HCT116 (cell line): ENCODE results near the gene NAALADL2. TPM values are rescaled to one million over a fixed set of nuclear protein-coding genes. Genes with fewer than 3 reads are reported as not detected.

Experiments used
- ATAC-seq: fragments of 200-7000 bp; cut with Tn5 transposase; 2 replicates; pipeline ENCODE4 v1.9.1; 2020; ENCODE audit warnings: mild to moderate bottlenecking, moderate library complexity
- BruUV-seq: library from RNA; stranded (reverse); fragments of 400-500 nt; replicated peaks from 2 replicates; lab custom pipeline; 2021; lab: Mats Ljungman, UMichigan
- CTCF ChIA-PET: fragments of 300-600 bp; sonication (Branson Sonifier 250); formaldehyde crosslinking; loops from one replicate; lab custom pipeline; 2021; ENCODE audit warnings: antibody characterized with exemption; lab: Charles Lee
- POLR2A ChIA-PET: fragments of 300-600, 350-600 bp; sonication (Branson Sonifier 250); formaldehyde crosslinking; loops from one replicate; lab custom pipeline; 2021; ENCODE audit warnings: antibody characterized with exemption; lab: Charles Lee
- RAD21 ChIA-PET, 2 experiments: fragments of 300-600 bp; sonication (Branson Sonifier 250); formaldehyde crosslinking; loops; one replicate each; lab custom pipeline; 2023; ENCODE audit warnings: low total read pairs in 2 of 2; ENCODE audit not compliant: uncharacterized antibody in 2 of 2, unreplicated experiment in 2 of 2, low non-redundant PET in 1 of 2; lab: Charles Lee
- DNase-seq: peaks from one replicate; pipeline ENCODE4 v3.0.0-alpha.2; 2010; ENCODE audit warnings: low read depth, low spot score
- H2AFZ ChIP-seq: fragments of 200-600 bp; shearing (Covaris generic), sonication (generic); 2 replicates; pipeline ENCODE4 v1.6.1; 2017; ENCODE audit warnings: low read depth, mixed run types, mixed read lengths, antibody characterized with exemption, low read length; ENCODE audit not compliant: poor library complexity, severe bottlenecking
- H3K27ac ChIP-seq: 2 replicates; pipeline ENCODE4 v1.5.1; 2012; ENCODE audit warnings: low read depth, low read length
- H3K27me3 ChIP-seq: fragments of 200-600 bp; sonication (generic); 2 replicates; pipeline ENCODE4 v1.6.1; 2016; ENCODE audit warnings: mixed run types, low read length, mixed read lengths; ENCODE audit not compliant: insufficient read depth
- H3K36me3 ChIP-seq, 2 experiments: fragments of 200-500 bp in 1 of 2; fragments of 200-600 bp in 1 of 2; sonication (Bioruptor generic) in 1 of 2; sonication (generic) in 1 of 2; 2 replicates each; pipeline versions ENCODE4 v1.5.1 to v1.6.1; 2014 to 2016; ENCODE audit warnings: low read length in 2 of 2, inconsistent platforms in 1 of 2, mixed read lengths in 1 of 2, mixed run types in 1 of 2; ENCODE audit not compliant: insufficient read depth in 2 of 2, control insufficient read depth in 1 of 2
- H3K4me1 ChIP-seq, 2 experiments: fragments of 200-600 bp in 1 of 2; sonication (generic) in 1 of 2; 2 replicates each; pipeline versions ENCODE4 v1.5.1 to v1.6.1; 2012 to 2017; ENCODE audit warnings: low read length in 2 of 2, inconsistent platforms in 1 of 2, mild to moderate bottlenecking in 1 of 2, mixed read lengths in 1 of 2, mixed run types in 1 of 2, moderate library complexity in 1 of 2; ENCODE audit not compliant: insufficient read depth in 2 of 2, control insufficient read depth in 1 of 2
- H3K4me2 ChIP-seq: fragments of 200-600 bp; sonication (generic); 2 replicates; pipeline ENCODE4 v1.6.1; 2017; ENCODE audit warnings: mixed run types, low read length, mixed read lengths
- H3K4me3 ChIP-seq, 2 experiments: fragments of 200-600 bp in 1 of 2; sonication (generic) in 1 of 2; replicated peaks in 1 of 2; 2 replicates each; pipeline ENCODE4 v1.5.1; 2011 to 2016; ENCODE audit warnings: low read length in 2 of 2, control low read depth in 1 of 2, low read depth in 1 of 2, mild to moderate bottlenecking in 1 of 2, mixed read lengths in 1 of 2, mixed run types in 1 of 2
- H3K79me2 ChIP-seq: fragments of 200-600 bp; sonication (generic); 2 replicates; pipeline ENCODE4 v1.6.1; 2017; ENCODE audit warnings: mild to moderate bottlenecking, mixed run types, low read length, moderate library complexity, mixed read lengths; ENCODE audit not compliant: insufficient read depth
- H3K9ac ChIP-seq: fragments of 200-600 bp; sonication (generic); 2 replicates; pipeline ENCODE4 v1.6.1; 2016; ENCODE audit warnings: low read length, mixed read lengths
- H3K9me2 ChIP-seq: fragments of 200-600 bp; sonication (generic), shearing (Covaris generic); 2 replicates; pipeline ENCODE4 v1.6.1; 2017; ENCODE audit warnings: mixed run types, mild to moderate bottlenecking, moderate library complexity; ENCODE audit not compliant: insufficient read depth
- H3K9me3 ChIP-seq, 2 experiments: fragments of 200-500 bp in 1 of 2; fragments of 200-600 bp in 1 of 2; sonication (Bioruptor generic) in 1 of 2; sonication (generic) in 1 of 2; 2 replicates each; pipeline ENCODE4 v1.6.1; 2014 to 2017; ENCODE audit warnings: low read length in 2 of 2, mixed read lengths in 2 of 2, inconsistent platforms in 1 of 2, low read depth in 1 of 2, mild to moderate bottlenecking in 1 of 2, mixed run types in 1 of 2, moderate library complexity in 1 of 2; ENCODE audit not compliant: control insufficient read depth in 1 of 2, insufficient read depth in 1 of 2
- H4K20me1 ChIP-seq: fragments of 200-600 bp; sonication (generic), shearing (Covaris generic); 2 replicates; pipeline ENCODE4 v1.6.1; 2017; ENCODE audit warnings: mixed run types, mild to moderate bottlenecking, moderate library complexity; ENCODE audit not compliant: insufficient read depth
- ATF3 ChIP-seq: IDR thresholded peaks from 2 replicates; pipeline ENCODE4 v1.6.1; 2012
- CBX3 ChIP-seq: IDR thresholded peaks from 2 replicates; pipeline ENCODE4 v1.6.1; 2012; ENCODE audit warnings: low read depth
- CEBPB ChIP-seq: IDR thresholded peaks from 2 replicates; pipeline ENCODE4 v1.6.1; 2012; ENCODE audit warnings: low read depth
- EGR1 ChIP-seq: IDR thresholded peaks from 2 replicates; pipeline ENCODE4 v1.6.1; 2012; ENCODE audit warnings: low read depth
- ELF1 ChIP-seq: IDR thresholded peaks from 2 replicates; pipeline ENCODE4 v1.6.1; 2012; ENCODE audit warnings: low read depth, borderline replicate concordance
- FOSL1 ChIP-seq: IDR thresholded peaks from 2 replicates; pipeline ENCODE4 v1.6.1; 2012; ENCODE audit warnings: low read depth
- JUND ChIP-seq: IDR thresholded peaks from 2 replicates; pipeline ENCODE4 v1.6.1; 2012
- MAX ChIP-seq: IDR thresholded peaks from 2 replicates; pipeline ENCODE4 v1.6.1; 2012
- POLR2AphosphoS5 ChIP-seq: IDR thresholded peaks from 2 replicates; pipeline ENCODE4 v1.6.1; 2011; ENCODE audit warnings: mild to moderate bottlenecking, low read depth, low read length, moderate library complexity
- RAD21 ChIP-seq: IDR thresholded peaks from 2 replicates; pipeline ENCODE4 v1.6.1; 2012; ENCODE audit warnings: low read depth, mild to moderate bottlenecking
- SIN3A ChIP-seq: IDR thresholded peaks from 2 replicates; pipeline ENCODE4 v1.6.1; 2012; ENCODE audit warnings: low read depth
- SP1 ChIP-seq: IDR thresholded peaks from 2 replicates; pipeline ENCODE4 v1.6.1; 2012; ENCODE audit warnings: low read depth
- SRF ChIP-seq: IDR thresholded peaks from 2 replicates; pipeline ENCODE4 v1.6.1; 2012; ENCODE audit warnings: low read depth
- ZBTB33 ChIP-seq: IDR thresholded peaks from 2 replicates; pipeline ENCODE4 v1.6.1; 2011; ENCODE audit warnings: mild to moderate bottlenecking, low read length, moderate library complexity; ENCODE audit not compliant: insufficient replicate concordance; ENCODE audit errors: extremely low read depth
- ZNF274 ChIP-seq: fragments of 200-500 bp; sonication (Bioruptor generic); IDR thresholded peaks from 2 replicates; pipeline ENCODE4 v1.6.1; 2014; ENCODE audit warnings: mild to moderate bottlenecking, low read depth, low read length, inconsistent platforms
- intact Hi-C: fragments of 100-400 bp; cut with micrococcal nuclease; formaldehyde crosslinking; loops from 2 replicates; pipeline ENCODE4 v1.10.0; 2022
- total RNA-seq: library from RNA; stranded (reverse); gene quantifications from one replicate; pipeline ENCODE4 v1.2.1, GENCODE V29; 2021; ENCODE audit not compliant: unreplicated experiment

The NAALADL2 gene
- total RNA-seq, 1 experiment from 2014 or later: 2.9 TPM

- no peak overlapping the region for H2AFZ ChIP-seq
- no peaks in the 10 kb centered on the region for H3K9me2 ChIP-seq
- H3K4me3 ChIP-seq: no peak overlapping the region
- H3K4me2 ChIP-seq: no peak overlapping the region
- POLR2A ChIA-PET: no interaction called here
- intact Hi-C loops: no loop called here
- RAD21 ChIA-PET: no interaction called here
- no peak for TF ChIP-seq ATF3
- no peak for TF ChIP-seq ELF1
- TF ChIP-seq ZNF274: no peak
- TF ChIP-seq, all 23 proteins: peak for 0
- no peak for ATAC-seq
- Histone ChIP-seq H3K36me3 (no peaks in the 10 kb centered on the region), H3K4me1 (peaks cover 16 to 26% of the 10 kb centered on the region in 2 experiments), H3K9me3 (no peaks in the 10 kb centered on the region), H3K27me3 (no peaks in the 10 kb centered on the region), H3K9ac (no peak overlapping the region), H3K79me2 (no peaks in the 10 kb centered on the region), H4K20me1 (no peaks in the 10 kb centered on the region), H3K27ac (no peak overlapping the region)
- CTCF ChIA-PET: no interaction called here
- no TSS peak for BruUV-seq
- no peak for DNase-seq
These were observed 290.5 kb downstream of the NAALADL2 start for GRCh38 chr3:175149675-175150074.

GRCh38 chr3:175150812-175151401 lies 291.8 kb downstream of the NAALADL2 start:
- H3K4me3 ChIP-seq: peak overlapping the region in 1 of 2 experiments; percentile 22; a peak in 1 of 4 replicates
- POLR2A ChIA-PET: no interaction called here
- H3K27me3 ChIP-seq: no peaks in the 10 kb centered on the region
- DNase-seq: peak; percentile 88
- no peaks in the 10 kb centered on the region for H3K9me2 ChIP-seq
- TF ChIP-seq ZBTB33 (no peak), ZNF274 (no peak), JUND (peak; percentile 97), CBX3 (peak; percentile 98), CEBPB (peak; percentile 85), SIN3A (peak; percentile 65; the same call in 1 of the 2 replicates), EGR1 (peak; percentile 35; the same call in 1 of the 2 replicates), SRF (peak; percentile 81), FOSL1 (peak; percentile 97), ELF1 (no peak; the same call in 1 of the 2 replicates), RAD21 (peak; percentile 45; the same call in 1 of the 2 replicates), ATF3 (peak; percentile 10; the same call in 1 of the 2 replicates), POLR2AphosphoS5 (peak; percentile 47), SP1 (peak; percentile 93), MAX (peak; percentile 81)
- peak overlapping the region; percentile 97 for H2AFZ ChIP-seq
- H3K27ac ChIP-seq: peak overlapping the region; percentile 59
- RAD21 ChIA-PET: no interaction called here
- no peaks in the 10 kb centered on the region for H3K36me3 ChIP-seq
- no peak overlapping the region for H3K9ac ChIP-seq
- H4K20me1 ChIP-seq: no peaks in the 10 kb centered on the region
- intact Hi-C loops: no loop called here
- BruUV-seq: no TSS peak
- ATAC-seq: peak; percentile 92
- H3K9me3 ChIP-seq: no peaks in the 10 kb centered on the region
- H3K4me1 ChIP-seq: peaks cover 16 to 22% of the 10 kb centered on the region in 2 experiments
- CTCF ChIA-PET: no interaction called here
- peak overlapping the region; percentile 68 for H3K4me2 ChIP-seq
- H3K79me2 ChIP-seq: no peaks in the 10 kb centered on the region
